Activated CD4-positive, alpha-beta T cell treated with anti-CD3 and anti-CD28 coated beads for 36 hours (primary cell): ENCODE measurements around the gene SGMS2. TPM values are rescaled to one million over a fixed set of nuclear protein-coding genes. Genes with fewer than 3 reads are reported as not detected.

Experiments used
- ATAC-seq: fragments of 200-7000 bp; cut with Tn5 transposase; one replicate; pipeline ENCODE4 v1.10.0; 2021; ENCODE audit warnings: mild to moderate bottlenecking, moderate library complexity
- CTCF ChIA-PET: fragments of 350-600 bp; sonication (Branson Sonifier 250); formaldehyde crosslinking; loops from one replicate; lab custom pipeline; 2021; ENCODE audit warnings: antibody characterized with exemption; lab: Charles Lee
- POLR2A ChIA-PET: fragments of 350-600 bp; sonication (Branson Sonifier 250); formaldehyde crosslinking; loops from one replicate; lab custom pipeline; 2021; ENCODE audit warnings: antibody characterized with exemption, inconsistent platforms; lab: Charles Lee
- DNase-seq: peaks from one replicate; pipeline ENCODE4 v3.0.0-alpha.2; 2020
- H3K27ac Mint-ChIP-seq: one replicate; pipeline ENCODE4 v1.8.0; 2021; ENCODE audit warnings: mixed read lengths
- H3K27me3 Mint-ChIP-seq: one replicate; pipeline ENCODE4 v1.8.0; 2021; ENCODE audit warnings: mixed read lengths
- H3K36me3 Mint-ChIP-seq: one replicate; pipeline ENCODE4 v1.8.0; 2021; ENCODE audit warnings: low read depth, mixed read lengths
- H3K4me1 Mint-ChIP-seq: one replicate; pipeline ENCODE4 v1.8.0; 2021; ENCODE audit warnings: mixed read lengths
- H3K4me3 Mint-ChIP-seq: one replicate; pipeline ENCODE4 v1.8.0; 2021; ENCODE audit warnings: mild to moderate bottlenecking, moderate library complexity, mixed read lengths
- H3K9me3 Mint-ChIP-seq: one replicate; pipeline ENCODE4 v1.8.0; 2021; ENCODE audit warnings: low read depth, mixed read lengths
- intact Hi-C, 2 experiments: fragments of 100-400 bp; cut with DNase I in 1 of 2; cut with micrococcal nuclease in 1 of 2; formaldehyde crosslinking; loops; one replicate each; pipeline versions ENCODE4 v1.14.2 to v1.15.1; 2022 to 2024; cut with DNase I, micrococcal nuclease
- total RNA-seq, 2 experiments: library from RNA; stranded (reverse); gene quantifications; one replicate each; pipeline ENCODE4 v1.2.3, GENCODE V29; 2021

The SGMS2 gene
- total RNA-seq, 2 experiments from 2014 or later: 0.84 to 1.8 TPM

- ATAC-seq (no peak), DNase-seq (no peak)
- no peak overlapping the region for H3K27ac Mint-ChIP-seq
- ChIA-PET CTCF (interaction anchor here (0.6 to 1.5 kb wide), 2 partner anchors 15 to 779 kb away, joined by 3 to 4 read pairs; no protein-coding TSS in a partner anchor), POLR2A (no interaction called here)
- no peak overlapping the region for H3K4me3 Mint-ChIP-seq
- peaks cover 4% of the 10 kb centered on the region for H3K27me3 Mint-ChIP-seq
- no peaks in the 10 kb centered on the region for H3K4me1 Mint-ChIP-seq
- intact Hi-C loops: no loop called here
- H3K9me3 Mint-ChIP-seq: no peaks in the 10 kb centered on the region
- H3K36me3 Mint-ChIP-seq: no peaks in the 10 kb centered on the region
Observed at GRCh38 chr4:107874024-107874423, 49.3 kb downstream of the SGMS2 start.

GRCh38 chr4:107876099-107876498, 51.4 kb downstream of the SGMS2 start:
- H3K4me3 Mint-ChIP-seq: no peak overlapping the region
- DNase-seq (no peak), ATAC-seq (no peak)
- H3K4me1 Mint-ChIP-seq: no peaks in the 10 kb centered on the region
- CTCF ChIA-PET: no interaction called here
- peaks cover 4% of the 10 kb centered on the region for H3K27me3 Mint-ChIP-seq
- H3K36me3 Mint-ChIP-seq: no peaks in the 10 kb centered on the region
- H3K27ac Mint-ChIP-seq: no peak overlapping the region
- intact Hi-C loops: no loop called here
- POLR2A ChIA-PET: interaction anchor here (0.7 kb wide), 1 partner anchor 275 kb away, joined by 4 read pairs; no protein-coding TSS in a partner anchor
- H3K9me3 Mint-ChIP-seq: no peaks in the 10 kb centered on the region

GRCh38 chr4:107877361-107877760, 52.6 kb downstream of the SGMS2 start:
- H3K9me3 Mint-ChIP-seq: no peaks in the 10 kb centered on the region

GRCh38 chr4:107885865-107886264, 61.1 kb downstream of the SGMS2 start:
- Mint-ChIP-seq H3K27me3 (peaks cover 4% of the 10 kb centered on the region), H3K9me3 (peaks cover 6% of the 10 kb centered on the region), H3K4me1 (no peaks in the 10 kb centered on the region), H3K27ac (no peak overlapping the region), H3K36me3 (peaks cover 4% of the 10 kb centered on the region), H3K4me3 (no peak overlapping the region)
- intact Hi-C loops: no loop called here
- ChIA-PET CTCF (no interaction called here), POLR2A (no interaction called here)
- no peak for ATAC-seq
- no peak for DNase-seq

More at GRCh38 chr4:107877361-107877760, 52.6 kb downstream of the SGMS2 start:
- ChIA-PET POLR2A (no interaction called here), CTCF (interaction anchor here (0.7 kb wide), 1 partner anchor 11 kb away, joined by 3 read pairs; no protein-coding TSS in a partner anchor)
- ATAC-seq: no peak
- no peak overlapping the region for H3K27ac Mint-ChIP-seq
- no peaks in the 10 kb centered on the region for H3K4me1 Mint-ChIP-seq
- peaks cover 2% of the 10 kb centered on the region for H3K27me3 Mint-ChIP-seq
- H3K36me3 Mint-ChIP-seq: no peaks in the 10 kb centered on the region
- intact Hi-C loops: no loop called here
- H3K4me3 Mint-ChIP-seq: no peak overlapping the region
- DNase-seq: no peak

GRCh38 chr4:107888237-107888636, 63.5 kb downstream of the SGMS2 start:
- Mint-ChIP-seq H3K9me3 (peaks cover 6% of the 10 kb centered on the region), H3K36me3 (peaks cover 4% of the 10 kb centered on the region), H3K4me1 (no peaks in the 10 kb centered on the region), H3K4me3 (no peak overlapping the region), H3K27me3 (peaks cover 2% of the 10 kb centered on the region), H3K27ac (no peak overlapping the region)
- ChIA-PET POLR2A (no interaction called here), CTCF (interaction anchor here (0.7 to 1.6 kb wide), 3 partner anchors 13 to 21 kb away, joined by 3 to 4 read pairs (median 3); no protein-coding TSS in a partner anchor)
- ATAC-seq (no peak), DNase-seq (peak; percentile 18)
- intact Hi-C loops: no loop called here

- ATAC-seq: no peak
- intact Hi-C loops: no loop called here
- H3K4me1 Mint-ChIP-seq: peaks cover under 1% of the 10 kb centered on the region
- ChIA-PET CTCF (interaction anchor here (0.6 kb wide), 1 partner anchor 991 kb away, joined by 3 read pairs; no protein-coding TSS in a partner anchor), POLR2A (no interaction called here)
- H3K4me3 Mint-ChIP-seq: no peak overlapping the region
- no peak for DNase-seq
- peaks cover 6% of the 10 kb centered on the region for H3K27me3 Mint-ChIP-seq
- peaks cover 6% of the 10 kb centered on the region for H3K9me3 Mint-ChIP-seq
- H3K36me3 Mint-ChIP-seq: peaks cover 4% of the 10 kb centered on the region
- H3K27ac Mint-ChIP-seq: no peak overlapping the region
Observed at GRCh38 chr4:107890779-107891178, 66.0 kb downstream of the SGMS2 start.

DNA sequence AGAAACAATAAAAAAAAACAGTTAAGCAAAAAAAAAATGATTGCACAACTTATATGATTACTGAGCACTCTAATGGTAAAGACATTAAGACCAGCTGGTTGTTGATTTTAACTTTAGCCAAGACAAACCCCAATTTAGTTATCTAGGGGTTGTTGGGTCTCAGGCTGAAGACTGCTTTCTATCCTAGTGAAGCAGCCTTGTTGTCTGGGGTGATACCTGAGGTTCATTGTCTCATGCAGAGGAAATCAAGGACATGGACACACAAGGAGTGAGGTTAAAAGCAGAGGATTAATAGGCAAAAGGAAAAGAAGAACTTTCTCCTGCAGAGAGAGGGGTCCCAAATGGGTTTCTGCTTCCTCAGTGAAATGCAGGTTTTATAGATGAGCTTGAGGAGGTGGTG, 66.6 kb downstream of the SGMS2 start:
- DNase-seq (no peak), ATAC-seq (no peak)
- POLR2A ChIA-PET: no interaction called here
- H3K4me1 Mint-ChIP-seq: peaks cover 6% of the 10 kb centered on the region
- peaks cover 6% of the 10 kb centered on the region for H3K9me3 Mint-ChIP-seq
- peaks cover 4% of the 10 kb centered on the region for H3K36me3 Mint-ChIP-seq
- intact Hi-C loops: no loop called here
- H3K4me3 Mint-ChIP-seq: no peak overlapping the region
- H3K27me3 Mint-ChIP-seq: peaks cover 6% of the 10 kb centered on the region
- no peak overlapping the region for H3K27ac Mint-ChIP-seq
- CTCF ChIA-PET: interaction anchor here (0.6 kb wide), 1 partner anchor 991 kb away, joined by 3 read pairs; no protein-coding TSS in a partner anchor

DNA sequence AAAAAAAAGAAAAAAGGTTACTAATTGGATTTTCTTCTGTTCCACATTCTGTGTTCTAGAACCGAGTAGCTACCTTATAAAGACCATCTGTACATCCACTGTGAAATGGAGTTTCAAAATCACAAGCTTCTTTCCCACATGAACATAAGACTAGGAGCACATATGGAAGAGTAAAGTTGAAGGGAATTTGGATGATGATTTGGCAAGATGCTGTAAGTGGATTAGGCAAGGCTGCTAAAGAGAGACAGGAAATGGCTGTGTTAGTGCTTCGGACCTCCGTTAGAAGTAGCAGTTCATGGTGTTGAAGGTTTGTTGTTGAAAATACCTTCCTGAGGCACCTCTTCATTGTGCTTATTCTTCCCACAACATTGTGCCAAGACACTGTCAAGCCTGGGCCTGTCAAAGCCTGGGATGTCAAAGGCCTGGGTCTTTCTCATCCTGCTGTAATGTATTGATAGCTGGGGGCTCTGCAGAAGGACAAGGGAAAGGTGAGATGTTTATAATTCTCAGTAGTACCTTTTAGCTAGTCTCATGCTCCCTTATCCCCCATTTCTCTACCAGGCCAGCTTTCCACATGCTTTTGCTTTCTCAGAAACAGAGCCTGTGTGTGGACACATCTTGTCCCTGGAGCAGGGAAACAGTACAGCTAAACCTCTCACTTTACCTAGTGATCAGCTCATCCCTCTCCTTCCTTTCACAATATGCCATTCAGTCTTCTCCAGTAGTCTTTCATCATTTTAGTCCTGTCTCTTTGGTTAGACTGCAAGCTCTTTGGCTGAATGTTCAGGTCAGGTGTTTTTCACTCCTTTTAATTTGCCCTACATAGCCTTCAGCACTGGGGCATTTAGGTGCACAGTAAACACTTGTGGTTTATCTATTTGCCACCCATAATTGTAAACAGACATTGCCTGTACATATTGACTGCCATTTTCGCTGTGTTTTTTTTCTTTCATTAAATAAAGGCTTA, 68.7 kb downstream of the SGMS2 start:
- H3K9me3 Mint-ChIP-seq: peaks cover 2% of the 10 kb centered on the region
- DNase-seq: no peak
- intact Hi-C loops: no loop called here
- peaks cover 17% of the 10 kb centered on the region for H3K4me1 Mint-ChIP-seq
- peaks cover 8% of the 10 kb centered on the region for H3K27me3 Mint-ChIP-seq
- ChIA-PET POLR2A (no interaction called here), CTCF (interaction anchor here (0.6 to 1.9 kb wide), 2 partner anchors 15 to 135 kb away, joined by 3 to 5 read pairs; no protein-coding TSS in a partner anchor)
- H3K4me3 Mint-ChIP-seq: no peak overlapping the region
- no peak overlapping the region for H3K27ac Mint-ChIP-seq
- peaks cover 2% of the 10 kb centered on the region for H3K36me3 Mint-ChIP-seq
- no peak for ATAC-seq

GRCh38 chr4:107894138-107894603, 69.4 kb downstream of the SGMS2 start:
- no peak overlapping the region for H3K4me3 Mint-ChIP-seq
- H3K27ac Mint-ChIP-seq: no peak overlapping the region
- ATAC-seq: no peak
- no peak for DNase-seq
- peaks cover 2% of the 10 kb centered on the region for H3K9me3 Mint-ChIP-seq
- intact Hi-C loops: no loop called here
- H3K36me3 Mint-ChIP-seq: peaks cover 2% of the 10 kb centered on the region
- ChIA-PET CTCF (interaction anchor here (0.5 to 1.9 kb wide), 5 partner anchors 12 to 209 kb away, joined by 3 to 5 read pairs (median 3); no protein-coding TSS in a partner anchor), POLR2A (no interaction called here)
- peaks cover 8% of the 10 kb centered on the region for H3K27me3 Mint-ChIP-seq
- H3K4me1 Mint-ChIP-seq: peaks cover 17% of the 10 kb centered on the region

DNA sequence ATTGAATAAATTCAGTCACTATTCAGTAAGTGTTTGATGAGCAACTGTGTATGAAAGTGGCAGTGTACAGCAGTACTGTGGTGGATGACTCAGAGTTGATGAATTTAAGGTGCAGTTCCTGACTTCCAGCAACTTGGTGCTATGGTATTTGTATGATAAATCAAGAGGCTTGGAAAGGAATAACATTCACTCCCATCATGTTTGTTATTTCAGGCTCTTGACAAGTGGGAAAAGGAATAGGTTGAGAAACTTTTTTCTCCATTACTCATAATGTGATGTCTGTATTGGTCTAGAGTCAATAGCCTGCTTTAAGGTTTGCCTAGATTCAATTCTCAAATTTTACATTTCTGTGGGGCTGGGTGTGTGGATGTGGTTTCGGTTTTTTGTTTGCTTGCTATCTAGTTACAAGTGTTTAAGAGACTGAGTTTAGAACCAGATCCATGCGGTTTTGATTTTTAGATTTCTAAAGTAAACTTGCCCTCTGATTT, 71.5 kb downstream of the SGMS2 start:
- Mint-ChIP-seq H3K4me1 (peaks cover 17% of the 10 kb centered on the region), H3K9me3 (no peaks in the 10 kb centered on the region), H3K4me3 (no peak overlapping the region), H3K27me3 (peaks cover 13% of the 10 kb centered on the region), H3K36me3 (no peaks in the 10 kb centered on the region), H3K27ac (no peak overlapping the region)
- intact Hi-C loops: loop anchor here (1.0 to 5.0 kb wide), 3 partner anchors 32 to 74 kb away; partner anchors contain the start of gene SGMS2 (in 2 of the 2)
- CTCF ChIA-PET: interaction anchor here (0.6 to 1.4 kb wide), 5 partner anchors 9 to 35 kb away, joined by 3 to 4 read pairs (median 3); no protein-coding TSS in a partner anchor
- DNase-seq (peak; percentile 42), ATAC-seq (peak; percentile 92)
- POLR2A ChIA-PET: interaction anchor here (0.7 kb wide), 1 partner anchor 334 kb away, joined by 3 read pairs; no protein-coding TSS in a partner anchor

GRCh38 chr4:107896646-107897045, 71.9 kb downstream of the SGMS2 start:
- Mint-ChIP-seq H3K27ac (no peak overlapping the region), H3K9me3 (no peaks in the 10 kb centered on the region), H3K27me3 (peaks cover 13% of the 10 kb centered on the region), H3K36me3 (no peaks in the 10 kb centered on the region), H3K4me3 (no peak overlapping the region), H3K4me1 (peaks cover 17% of the 10 kb centered on the region)
- ChIA-PET POLR2A (no interaction called here), CTCF (interaction anchor here (0.6 to 1.4 kb wide), 4 partner anchors 9 to 35 kb away, joined by 3 to 4 read pairs (median 3); no protein-coding TSS in a partner anchor)
- DNase-seq (no peak), ATAC-seq (no peak)
- intact Hi-C loops: loop anchor here (1.0 to 5.0 kb wide), 3 partner anchors 32 to 74 kb away; partner anchors contain the start of gene SGMS2 (in 2 of the 2)
